Thoracic aorta (tissue), 2 donors: ENCODE measurements around the gene KAZN. TPM values are rescaled to one million over a fixed set of nuclear protein-coding genes. Genes with fewer than 3 reads are reported as not detected.

Experiments used
- ATAC-seq: fragments of 150-250 bp; one replicate; pipeline ENCODE4 v1.8.0; 2017; ENCODE audit warnings: low read depth; ENCODE audit not compliant: insufficient number of reproducible peaks, low FRiP score
- DNase-seq: peaks from one replicate; pipeline ENCODE4 v3.0.0-alpha.2; 2020; ENCODE audit warnings: low spot score
- H3K27ac ChIP-seq, 2 donors: fragments of 200-600 bp; sonication (generic); 1 replicate in 1 of 2; 2 replicates in 1 of 2; pipeline ENCODE4 v1.5.1; 2016; ENCODE audit warnings: mild to moderate bottlenecking in 2 of 2, moderate library complexity in 2 of 2
- H3K27me3 ChIP-seq: fragments of 200-600 bp; sonication (generic); replicated peaks from 2 replicates; pipeline ENCODE4 v1.6.0; 2016; ENCODE audit warnings: mild to moderate bottlenecking; ENCODE audit not compliant: insufficient read depth
- H3K36me3 ChIP-seq: fragments of 200-600 bp; sonication (generic); one replicate; pipeline ENCODE4 v1.5.1; 2016
- H3K4me1 ChIP-seq, 2 donors: fragments of 200-600 bp; sonication (generic); 1 replicate in 1 of 2; 2 replicates in 1 of 2; pipeline versions ENCODE4 v1.5.1 to v1.6.0; 2016; ENCODE audit warnings: low read depth in 2 of 2, mild to moderate bottlenecking in 1 of 2; ENCODE audit not compliant: control insufficient read depth in 1 of 2
- H3K4me3 ChIP-seq: fragments of 200-600 bp; sonication (generic); 2 replicates; pipeline ENCODE4 v1.5.1; 2016; ENCODE audit warnings: mild to moderate bottlenecking
- H3K9me3 ChIP-seq: fragments of 200-600 bp; sonication (generic); 2 replicates; pipeline ENCODE4 v1.5.1; 2016
- total RNA-seq, 2 donors: library from RNA; depleted of rRNA; stranded (reverse); fragments of >200 nt; gene quantifications; one replicate each; pipeline versions ENCODE4 v1.1.0 to v1.2.3, GENCODE V29; 2016
- TF ChIP-seq, protein P1 (sequence below): fragments of 200-600 bp; sonication (generic); IDR thresholded peaks from one replicate; pipeline ENCODE4 v1.5.1; 2019; ENCODE audit warnings: antibody characterized with exemption

KAZN gene
- total RNA-seq, 2 donors from 2014 or later: 17.4 to 30.3 TPM

GRCh38 chr1:15157524-15158399, 559.3 kb downstream of the KAZN start:
- H3K27me3 ChIP-seq: no peaks in the 10 kb centered on the region
- no peaks in the 10 kb centered on the region for H3K9me3 ChIP-seq
- DNase-seq: no peak
- no peak for ATAC-seq
- H3K4me3 ChIP-seq: no peak overlapping the region
- TF ChIP-seq, protein P1, sequence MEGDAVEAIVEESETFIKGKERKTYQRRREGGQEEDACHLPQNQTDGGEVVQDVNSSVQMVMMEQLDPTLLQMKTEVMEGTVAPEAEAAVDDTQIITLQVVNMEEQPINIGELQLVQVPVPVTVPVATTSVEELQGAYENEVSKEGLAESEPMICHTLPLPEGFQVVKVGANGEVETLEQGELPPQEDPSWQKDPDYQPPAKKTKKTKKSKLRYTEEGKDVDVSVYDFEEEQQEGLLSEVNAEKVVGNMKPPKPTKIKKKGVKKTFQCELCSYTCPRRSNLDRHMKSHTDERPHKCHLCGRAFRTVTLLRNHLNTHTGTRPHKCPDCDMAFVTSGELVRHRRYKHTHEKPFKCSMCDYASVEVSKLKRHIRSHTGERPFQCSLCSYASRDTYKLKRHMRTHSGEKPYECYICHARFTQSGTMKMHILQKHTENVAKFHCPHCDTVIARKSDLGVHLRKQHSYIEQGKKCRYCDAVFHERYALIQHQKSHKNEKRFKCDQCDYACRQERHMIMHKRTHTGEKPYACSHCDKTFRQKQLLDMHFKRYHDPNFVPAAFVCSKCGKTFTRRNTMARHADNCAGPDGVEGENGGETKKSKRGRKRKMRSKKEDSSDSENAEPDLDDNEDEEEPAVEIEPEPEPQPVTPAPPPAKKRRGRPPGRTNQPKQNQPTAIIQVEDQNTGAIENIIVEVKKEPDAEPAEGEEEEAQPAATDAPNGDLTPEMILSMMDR: no peak
- no peak overlapping the region for H3K27ac ChIP-seq
- H3K4me1 ChIP-seq: peaks cover 6 to 19% of the 10 kb centered on the region in 2 donors
- no peaks in the 10 kb centered on the region for H3K36me3 ChIP-seq

DNA sequence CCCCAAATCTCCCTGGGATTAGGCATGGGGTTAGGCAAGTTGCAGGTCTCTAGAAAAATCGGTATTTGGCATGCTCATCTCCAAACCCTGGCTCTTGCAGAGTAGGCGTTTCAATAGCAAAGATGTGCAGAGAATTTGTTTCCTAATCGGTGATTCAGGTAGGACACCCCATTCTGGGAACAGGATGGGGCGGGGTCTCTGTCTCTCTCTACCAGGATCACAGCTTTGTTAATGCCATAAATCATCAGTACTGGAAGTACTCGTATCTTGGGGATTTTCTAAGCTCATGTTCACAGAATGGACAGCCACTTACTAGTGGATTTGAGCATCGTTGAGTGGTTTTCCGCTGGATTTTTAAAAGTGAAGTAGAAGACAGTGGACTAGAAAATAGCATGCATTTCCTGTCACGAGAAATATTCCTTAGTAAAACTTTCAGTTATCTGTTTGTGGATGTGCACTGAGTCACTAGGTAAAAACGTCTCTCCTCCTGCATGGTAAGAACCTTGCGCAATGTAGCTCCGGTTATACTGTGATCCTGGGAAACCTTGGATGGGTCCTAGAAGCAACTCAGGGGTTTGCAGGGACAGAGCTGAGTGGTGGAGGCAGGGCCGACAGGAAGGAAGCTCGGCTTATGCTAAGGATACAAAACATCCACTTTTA, 560.2 kb downstream of the KAZN start:
- H3K36me3 ChIP-seq: no peaks in the 10 kb centered on the region
- no peak for ATAC-seq
- peaks cover 6 to 19% of the 10 kb centered on the region in 2 donors for H3K4me1 ChIP-seq
- H3K4me3 ChIP-seq: no peak overlapping the region
- no peak overlapping the region for H3K27ac ChIP-seq
- TF ChIP-seq, protein P1: no peak
- H3K27me3 ChIP-seq: no peaks in the 10 kb centered on the region
- no peaks in the 10 kb centered on the region for H3K9me3 ChIP-seq
- no peak for DNase-seq

DNA sequence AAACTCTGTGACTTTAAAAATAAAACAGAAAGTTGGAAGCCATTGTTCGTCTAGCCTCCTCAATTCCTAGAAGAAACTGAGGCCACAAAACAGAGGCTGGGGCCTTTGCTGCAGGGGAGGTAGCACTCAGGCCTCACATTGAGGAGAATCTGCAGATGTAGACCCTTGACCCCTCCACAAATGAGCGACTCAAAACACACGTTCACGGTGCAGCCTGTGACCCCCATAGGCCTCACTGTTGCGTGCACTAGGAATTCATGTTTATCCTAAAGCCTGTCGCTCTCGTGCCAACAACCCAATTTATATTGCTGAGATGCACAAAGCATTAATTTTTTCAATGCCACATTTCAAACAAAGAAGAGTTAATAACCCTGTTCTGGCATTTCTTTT, 560.7 kb downstream of the KAZN start:
- H3K27me3 ChIP-seq: no peaks in the 10 kb centered on the region
- TF ChIP-seq, protein P1: no peak
- no peak overlapping the region for H3K27ac ChIP-seq
- H3K9me3 ChIP-seq: no peaks in the 10 kb centered on the region
- no peak for ATAC-seq
- no peak overlapping the region for H3K4me3 ChIP-seq
- H3K4me1 ChIP-seq: peaks cover 5 to 17% of the 10 kb centered on the region in 2 donors
- no peak for DNase-seq
- no peaks in the 10 kb centered on the region for H3K36me3 ChIP-seq

DNA sequence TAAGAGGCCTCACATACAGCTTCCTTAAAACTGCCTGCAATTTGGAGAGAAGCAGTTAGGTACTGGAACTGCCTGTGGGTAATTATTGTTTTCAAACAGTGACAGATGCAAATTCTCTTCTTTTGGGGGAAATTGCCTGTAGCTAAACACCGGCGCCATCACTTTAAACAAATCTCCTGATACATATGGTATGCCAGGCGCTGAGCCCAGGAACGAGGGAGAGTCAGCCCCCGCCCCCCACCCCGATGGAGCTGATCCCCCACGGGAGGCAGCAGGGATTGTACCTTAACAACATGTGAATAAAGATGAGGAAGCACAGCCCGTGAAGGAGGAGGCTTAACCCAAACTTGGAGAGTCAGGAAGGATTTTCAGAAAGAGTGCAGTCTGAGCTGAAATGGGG, 562.1 kb downstream of the KAZN start:
- ATAC-seq (no peak), DNase-seq (no peak)
- H3K27me3 ChIP-seq: no peaks in the 10 kb centered on the region
- no peak overlapping the region for H3K4me3 ChIP-seq
- peaks cover 0 to 7% of the 10 kb centered on the region in 2 donors for H3K4me1 ChIP-seq
- no peaks in the 10 kb centered on the region for H3K36me3 ChIP-seq
- TF ChIP-seq, protein P1: no peak
- no peaks in the 10 kb centered on the region for H3K9me3 ChIP-seq
- H3K27ac ChIP-seq: no peak overlapping the region

DNA sequence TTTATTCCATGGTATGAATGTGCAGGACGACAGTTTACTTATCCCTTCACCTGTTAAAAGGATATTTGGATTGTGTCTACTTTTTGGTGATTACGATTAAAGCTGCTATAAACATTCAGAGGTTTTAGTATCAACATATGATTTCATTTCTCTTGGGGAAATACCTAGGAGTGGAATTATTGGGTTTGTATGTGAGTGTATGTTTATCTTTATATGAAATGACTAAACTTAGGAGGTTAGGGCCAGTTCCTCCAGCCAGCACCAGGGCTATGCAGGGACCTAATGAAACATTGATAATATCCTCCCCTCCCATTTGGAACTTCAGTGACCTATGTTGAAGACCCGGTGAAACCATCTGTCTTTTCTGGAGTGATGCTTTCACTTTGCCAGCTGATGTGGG, 568.9 kb downstream of the KAZN start:
- Histone ChIP-seq H3K36me3 (no peaks in the 10 kb centered on the region), H3K4me1 (peaks cover 3 to 9% of the 10 kb centered on the region in 2 donors), H3K27ac (no peak overlapping the region), H3K9me3 (no peaks in the 10 kb centered on the region), H3K4me3 (no peak overlapping the region), H3K27me3 (no peaks in the 10 kb centered on the region)
- TF ChIP-seq, protein P1: no peak
- ATAC-seq (no peak), DNase-seq (no peak)
